Fibroblast of the aortic adventitia (primary cell): ENCODE measurements around the gene LRCH3. TPM values are rescaled to one million over a fixed set of nuclear protein-coding genes. Genes with fewer than 3 reads are reported as not detected.
"Not testable (repeated sequence)": the region's sequence is repeated elsewhere in the genome, so short reads cannot be mapped to it uniquely, and the experiment has no call there.

ENCODE experiments used
- DNase-seq: peaks from one replicate; pipeline ENCODE4 v3.0.0-alpha.2; 2010; ENCODE audit warnings: low read depth
- H3K4me3 ChIP-seq: 2 replicates; pipeline ENCODE4 v1.5.1; 2011; ENCODE audit warnings: low read depth, mild to moderate bottlenecking, control low read depth, low read length, moderate library complexity
- total RNA-seq: library from RNA; depleted of rRNA; stranded (reverse); fragments of >200 nt; gene quantifications from 2 replicates; pipeline ENCODE4 v1.2.3, GENCODE V29; 2012; ENCODE audit warnings: low replicate concordance
- TF ChIP-seq, protein P1 (sequence below): IDR thresholded peaks from 2 replicates; pipeline ENCODE4 v1.5.1; 2011; ENCODE audit warnings: mild to moderate bottlenecking, low read length, control low read depth, inconsistent platforms; ENCODE audit not compliant: insufficient read depth

Gene LRCH3
- total RNA-seq, 1 donor: 47.3 TPM

DNA sequence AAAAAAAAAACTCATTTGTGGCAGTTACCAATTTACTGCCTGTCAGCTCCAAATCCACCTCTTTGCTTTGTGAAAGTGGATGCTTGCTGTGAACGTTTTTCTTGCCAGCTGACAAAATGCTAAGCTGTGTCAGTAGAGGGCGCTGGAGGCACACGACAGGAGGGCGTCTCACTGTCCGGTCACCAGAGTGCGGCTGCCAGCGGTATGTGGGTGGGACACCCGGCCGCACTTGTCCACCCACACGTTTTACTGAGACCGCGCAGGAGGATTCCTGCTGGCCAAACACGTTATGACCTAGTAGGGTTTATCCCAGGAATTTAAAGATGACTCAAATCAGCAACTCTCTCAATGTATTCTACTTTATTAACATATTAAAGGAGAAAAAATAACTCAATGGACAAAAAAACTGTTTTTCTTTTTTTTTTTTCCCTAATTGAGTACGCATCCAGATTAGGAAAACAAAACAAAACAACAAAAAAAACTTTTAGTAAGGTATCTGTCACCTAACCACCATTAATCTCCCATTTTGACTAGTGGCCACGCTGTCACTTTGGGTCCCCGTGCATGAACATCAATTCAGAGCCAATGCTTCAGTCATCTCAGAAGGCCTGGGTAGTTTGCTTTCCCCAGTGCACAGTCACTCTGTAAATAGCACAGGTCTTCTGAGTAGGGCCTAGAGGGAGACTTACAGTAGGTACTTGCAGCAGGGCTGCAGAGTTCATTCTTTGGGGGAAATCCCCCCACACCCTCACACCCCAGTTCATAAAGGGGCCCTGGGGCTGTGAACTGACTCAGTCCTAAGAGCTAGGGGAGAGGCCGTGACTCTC is 115.2 kb downstream of the LRCH3 start:
- peak; percentile 95 for DNase-seq
- TF ChIP-seq, protein P1, sequence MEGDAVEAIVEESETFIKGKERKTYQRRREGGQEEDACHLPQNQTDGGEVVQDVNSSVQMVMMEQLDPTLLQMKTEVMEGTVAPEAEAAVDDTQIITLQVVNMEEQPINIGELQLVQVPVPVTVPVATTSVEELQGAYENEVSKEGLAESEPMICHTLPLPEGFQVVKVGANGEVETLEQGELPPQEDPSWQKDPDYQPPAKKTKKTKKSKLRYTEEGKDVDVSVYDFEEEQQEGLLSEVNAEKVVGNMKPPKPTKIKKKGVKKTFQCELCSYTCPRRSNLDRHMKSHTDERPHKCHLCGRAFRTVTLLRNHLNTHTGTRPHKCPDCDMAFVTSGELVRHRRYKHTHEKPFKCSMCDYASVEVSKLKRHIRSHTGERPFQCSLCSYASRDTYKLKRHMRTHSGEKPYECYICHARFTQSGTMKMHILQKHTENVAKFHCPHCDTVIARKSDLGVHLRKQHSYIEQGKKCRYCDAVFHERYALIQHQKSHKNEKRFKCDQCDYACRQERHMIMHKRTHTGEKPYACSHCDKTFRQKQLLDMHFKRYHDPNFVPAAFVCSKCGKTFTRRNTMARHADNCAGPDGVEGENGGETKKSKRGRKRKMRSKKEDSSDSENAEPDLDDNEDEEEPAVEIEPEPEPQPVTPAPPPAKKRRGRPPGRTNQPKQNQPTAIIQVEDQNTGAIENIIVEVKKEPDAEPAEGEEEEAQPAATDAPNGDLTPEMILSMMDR: peak; percentile 94

DNA sequence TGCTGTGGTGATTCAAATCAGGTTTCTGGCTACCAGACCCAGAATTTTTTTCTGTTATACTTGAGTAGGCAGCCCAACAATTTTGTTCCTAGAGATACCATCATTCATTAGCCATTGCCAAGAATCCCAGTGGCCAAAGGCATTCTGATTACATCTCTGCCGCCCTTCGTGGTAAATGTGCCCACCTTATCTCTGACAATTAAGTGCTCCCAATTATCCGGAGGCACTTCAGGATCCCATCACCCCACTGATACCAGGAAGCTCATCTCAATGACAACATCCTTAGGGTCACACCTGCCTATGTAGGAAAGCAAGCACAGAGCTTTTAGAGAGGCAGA is 115.8 kb downstream of the LRCH3 start:
- no peak for DNase-seq
- TF ChIP-seq, protein P1: no peak
- H3K4me3 ChIP-seq: no peak overlapping the region

More for the DNA sequence above, 115.2 kb downstream of the LRCH3 start:
- H3K4me3 ChIP-seq: no peak overlapping the region

DNA sequence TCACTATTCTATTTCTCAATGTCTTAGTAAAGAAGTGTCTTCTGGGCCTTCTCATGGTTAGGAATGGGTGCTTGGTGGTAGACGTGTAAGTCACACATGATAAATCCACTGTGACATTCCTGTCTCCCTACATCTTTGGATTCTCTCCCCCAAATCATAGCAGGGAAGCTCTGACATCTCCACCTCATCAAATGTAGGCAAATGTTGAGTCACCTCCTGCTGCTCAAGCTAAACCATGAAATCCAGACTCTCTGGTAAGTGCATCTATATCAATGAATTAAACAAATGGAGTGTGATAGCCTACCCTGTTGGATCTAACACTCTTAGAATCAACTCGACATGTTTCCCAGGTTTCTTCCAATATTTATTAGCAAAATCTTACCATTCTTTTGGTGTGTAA is 116.1 kb downstream of the LRCH3 start:
- DNase-seq: peak; percentile 8
- TF ChIP-seq, protein P1: no peak
- no peak overlapping the region for H3K4me3 ChIP-seq

DNA sequence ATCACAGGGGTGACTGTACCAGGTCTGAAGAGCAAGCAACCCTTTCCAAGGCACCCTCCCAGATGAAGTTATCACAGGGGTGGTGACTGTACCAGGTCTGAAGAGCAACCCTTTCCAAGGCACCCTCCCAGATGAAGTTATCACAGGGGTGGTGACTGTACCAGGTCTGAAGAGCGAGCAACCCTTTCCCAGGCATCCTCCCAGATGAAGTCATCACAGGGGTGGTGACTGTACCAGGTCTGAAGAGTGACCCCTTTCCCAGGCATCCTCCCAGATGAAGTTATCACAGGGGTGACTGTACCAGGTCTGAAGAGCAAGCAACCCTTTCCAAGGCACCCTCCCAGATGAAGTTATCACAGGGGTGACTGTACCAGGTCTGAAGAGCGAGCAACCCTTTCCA is 117.5 kb downstream of the LRCH3 start:
- peak; percentile 43 for DNase-seq
- H3K4me3 ChIP-seq: not testable (repeated sequence)

DNA sequence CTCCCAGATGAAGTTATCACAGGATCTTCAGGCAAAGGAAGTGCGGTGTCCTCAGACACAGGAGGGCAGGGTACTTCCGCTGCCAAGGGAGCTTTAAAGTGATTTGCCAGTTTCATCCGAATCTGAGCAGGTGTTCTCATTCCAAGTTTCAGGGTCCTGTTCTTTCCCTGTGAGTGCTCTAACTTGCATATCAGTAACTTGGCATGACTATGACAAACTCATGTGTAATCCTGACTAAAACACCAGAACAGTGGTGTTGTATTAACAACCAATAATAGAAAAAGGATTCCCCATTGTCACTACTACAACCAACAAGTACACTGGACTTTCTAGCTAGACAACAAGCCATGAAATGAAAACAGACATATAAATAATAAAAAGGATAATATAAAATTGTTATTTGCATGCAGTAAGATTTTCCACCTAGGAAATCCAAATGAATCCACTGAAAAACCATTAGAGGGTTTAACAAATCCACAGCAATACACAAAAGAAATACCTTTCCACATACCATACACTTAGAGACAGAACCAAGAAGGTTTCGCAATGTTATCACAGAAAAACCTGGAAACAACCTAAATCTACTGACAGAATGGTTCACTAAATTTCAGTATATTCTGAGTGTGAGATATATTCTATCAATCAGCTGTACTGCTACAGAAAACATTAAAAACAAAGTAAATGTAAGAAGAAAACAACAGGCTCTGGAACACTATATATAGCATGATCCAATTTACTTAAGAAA is 118.1 kb downstream of the LRCH3 start:
- peak; percentile 26 for DNase-seq
- no peak overlapping the region for H3K4me3 ChIP-seq
- TF ChIP-seq, protein P1: no peak

DNA sequence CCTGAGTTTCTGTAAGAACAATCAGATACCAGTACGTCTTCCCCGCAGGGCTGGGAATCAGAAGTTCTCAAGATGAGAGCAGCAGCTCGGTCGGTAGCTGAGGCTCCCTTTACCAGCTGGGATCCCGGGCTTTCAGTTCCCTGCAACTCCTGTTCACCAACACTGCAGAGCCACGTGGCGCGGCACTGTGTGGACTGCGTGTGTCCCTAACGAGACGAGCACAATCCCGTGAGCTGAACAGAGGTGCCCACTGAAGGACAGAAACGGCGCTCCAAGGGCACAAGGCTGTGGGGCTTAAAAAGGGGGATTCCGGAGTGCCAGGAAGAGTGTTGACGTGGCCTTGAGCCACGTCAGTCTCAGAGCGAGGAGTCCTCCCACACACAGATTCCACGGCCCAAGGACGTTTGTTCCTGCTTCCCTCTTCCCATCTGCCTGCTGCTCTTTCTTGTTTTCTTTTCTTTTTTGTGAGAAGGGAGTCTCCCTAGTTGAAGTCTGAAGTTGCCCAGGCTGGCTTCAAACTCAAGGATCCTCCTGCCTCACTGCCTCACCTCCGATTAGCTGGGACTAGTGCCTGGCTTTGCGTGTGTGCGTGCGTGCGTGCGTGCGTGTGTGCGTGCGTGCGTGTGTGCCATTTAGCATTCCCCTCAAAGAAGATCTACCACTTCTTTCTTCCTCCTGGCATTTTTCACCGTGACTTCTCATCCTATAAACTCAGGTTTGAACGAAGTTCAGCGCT is 121.9 kb downstream of the LRCH3 start:
- no peak overlapping the region for H3K4me3 ChIP-seq
- DNase-seq: no peak
- TF ChIP-seq, protein P1: no peak
